Cardiac fibroblast (primary cell): ENCODE measurements around the gene CHST11.

Experiments
- DNase-seq, 2 donors: peaks; one replicate each; pipeline versions ENCODE4 v3.0.0 to v3.0.0-alpha.2; 2010; ENCODE audit warnings: low read depth in 2 of 2
- H3K4me3 ChIP-seq, 2 donors: replicated peaks in 1 of 2; 1 replicate in 1 of 2; 2 replicates in 1 of 2; pipeline ENCODE4 v1.5.1; 2011; ENCODE audit warnings: low read depth in 2 of 2, low read length in 2 of 2, mild to moderate bottlenecking in 2 of 2, moderate library complexity in 1 of 2
- CTCF ChIP-seq: IDR thresholded peaks from one replicate; pipeline ENCODE4 v1.5.1; 2011; ENCODE audit warnings: low read depth, mild to moderate bottlenecking, low read length, inconsistent platforms

CHST11 gene

DNA sequence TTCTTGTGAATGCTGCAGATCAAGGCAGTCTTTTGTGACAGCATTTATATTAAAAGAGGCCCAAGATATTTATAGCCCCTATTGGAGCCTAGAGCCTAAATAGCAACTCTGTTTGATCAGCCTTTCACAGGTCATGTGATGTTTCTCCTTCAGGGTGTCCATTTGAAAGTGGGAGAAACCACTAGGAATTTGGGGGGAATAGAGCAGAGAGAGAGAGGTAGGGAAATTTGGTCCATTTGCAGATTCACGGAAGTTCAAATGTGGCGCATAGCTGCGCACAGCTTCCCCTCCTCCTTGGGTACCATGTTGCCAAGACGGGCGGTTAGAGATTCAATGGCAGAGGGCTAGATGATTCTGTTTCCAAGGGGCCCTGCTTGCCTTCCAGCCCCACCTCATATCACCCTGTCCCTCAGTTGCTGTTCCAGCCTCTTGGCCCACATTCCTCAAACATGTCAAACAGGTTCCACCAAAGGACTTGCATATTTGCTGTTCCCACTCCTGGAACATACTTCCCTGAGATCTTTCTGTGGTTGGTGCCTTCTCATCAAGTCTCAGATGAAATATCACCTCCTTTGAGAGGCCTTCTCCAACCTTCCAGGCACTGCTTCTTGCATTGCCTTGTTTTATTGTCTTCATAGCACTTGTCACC lies 220.8 kb downstream of the CHST11 start:
- no peak overlapping the region for H3K4me3 ChIP-seq
- TF ChIP-seq CTCF, result no peak
- DNase-seq, result no peak

- no peak overlapping the region for H3K4me3 ChIP-seq
- TF ChIP-seq CTCF, result peak; percentile 41
- DNase-seq, result peak in 1 of 2 donors; percentile 37
Observed at GRCh38 chr12:104680070-104680469, 223.3 kb downstream of the CHST11 start.

- no peak for TF ChIP-seq CTCF
- no peak for DNase-seq
- H3K4me3 ChIP-seq, result no peak overlapping the region
Observed at GRCh38 chr12:104680491-104680890, 223.7 kb downstream of the CHST11 start.

DNA sequence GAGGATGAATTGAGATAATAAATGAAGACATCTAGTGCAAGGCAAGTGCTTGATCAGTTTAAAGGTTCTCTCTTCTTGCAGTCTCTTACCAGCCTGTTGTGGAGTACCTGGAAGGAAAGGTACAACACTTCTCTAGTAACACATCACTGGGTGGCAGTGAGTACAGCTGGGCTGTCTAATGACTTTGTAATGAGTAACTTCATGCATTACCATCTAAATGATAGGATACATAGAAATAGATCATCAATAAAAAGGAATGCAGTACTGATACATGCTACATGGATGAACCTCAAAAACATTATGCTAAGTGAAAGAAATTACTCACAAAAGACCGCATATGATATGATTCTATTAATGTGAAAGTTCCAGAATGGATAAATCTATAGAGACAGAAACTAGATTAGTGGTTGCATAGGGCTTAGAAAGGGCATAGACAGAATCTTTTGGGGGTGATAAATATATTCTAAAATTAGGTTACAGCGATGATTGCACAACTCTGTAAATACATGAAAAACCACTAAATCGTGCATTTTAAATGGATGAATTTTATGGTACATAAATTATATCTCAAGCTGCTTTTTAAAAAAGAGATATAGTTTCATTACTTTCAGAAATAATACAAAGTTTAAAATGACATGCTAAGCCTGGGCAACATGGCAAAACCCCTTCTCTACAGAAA lies 224.4 kb downstream of the CHST11 start:
- DNase-seq, result no peak
- no peak for TF ChIP-seq CTCF
- no peak overlapping the region for H3K4me3 ChIP-seq

DNA sequence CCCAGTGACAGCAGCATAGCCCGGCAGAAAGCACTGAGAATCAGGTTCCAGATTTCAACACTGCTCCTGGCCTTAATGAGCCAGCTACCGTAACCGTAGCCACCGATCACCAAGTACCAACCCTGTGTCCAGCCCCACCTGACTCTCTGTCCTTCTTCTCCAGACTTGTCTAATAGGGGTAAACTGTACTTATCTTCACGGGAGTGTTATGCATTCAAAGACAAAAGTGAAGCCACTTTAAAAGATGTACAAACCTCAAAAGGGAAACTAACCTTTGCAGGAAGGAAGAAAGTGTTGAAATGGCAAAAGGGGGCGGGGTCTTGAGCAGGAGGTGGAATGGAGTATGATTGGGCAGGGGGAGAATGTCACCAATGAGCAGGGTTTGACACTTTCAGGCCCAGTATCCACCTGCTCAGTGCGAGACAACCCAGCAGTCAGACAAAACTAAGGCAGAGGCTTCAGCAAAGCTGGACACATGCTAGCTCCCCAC lies 226.1 kb downstream of the CHST11 start:
- DNase-seq, result no peak
- no peak overlapping the region for H3K4me3 ChIP-seq

GRCh38 chr12:104683831-104684503 lies 227.2 kb downstream of the CHST11 start:
- no peak for DNase-seq
- no peak for TF ChIP-seq CTCF
- H3K4me3 ChIP-seq, result no peak overlapping the region

More for the DNA sequence above, 226.1 kb downstream of the CHST11 start:
- no peak for TF ChIP-seq CTCF
